Hypothalamus (tissue), 51 donors: ENCODE measurements around the gene TMEM11.
A peak's percentile ranks its signal among the peaks of the same experiment; 100 is the strongest.
"Not testable (repeated sequence)": the region's sequence is repeated elsewhere in the genome, so short reads cannot be mapped to it uniquely, and the experiment has no call there.

Experiments
- DNase-seq, 51 donors: peaks; one replicate each; lab custom pipeline; 2025; lab: John Stamatoyannopoulos, UW

Gene TMEM11

DNA sequence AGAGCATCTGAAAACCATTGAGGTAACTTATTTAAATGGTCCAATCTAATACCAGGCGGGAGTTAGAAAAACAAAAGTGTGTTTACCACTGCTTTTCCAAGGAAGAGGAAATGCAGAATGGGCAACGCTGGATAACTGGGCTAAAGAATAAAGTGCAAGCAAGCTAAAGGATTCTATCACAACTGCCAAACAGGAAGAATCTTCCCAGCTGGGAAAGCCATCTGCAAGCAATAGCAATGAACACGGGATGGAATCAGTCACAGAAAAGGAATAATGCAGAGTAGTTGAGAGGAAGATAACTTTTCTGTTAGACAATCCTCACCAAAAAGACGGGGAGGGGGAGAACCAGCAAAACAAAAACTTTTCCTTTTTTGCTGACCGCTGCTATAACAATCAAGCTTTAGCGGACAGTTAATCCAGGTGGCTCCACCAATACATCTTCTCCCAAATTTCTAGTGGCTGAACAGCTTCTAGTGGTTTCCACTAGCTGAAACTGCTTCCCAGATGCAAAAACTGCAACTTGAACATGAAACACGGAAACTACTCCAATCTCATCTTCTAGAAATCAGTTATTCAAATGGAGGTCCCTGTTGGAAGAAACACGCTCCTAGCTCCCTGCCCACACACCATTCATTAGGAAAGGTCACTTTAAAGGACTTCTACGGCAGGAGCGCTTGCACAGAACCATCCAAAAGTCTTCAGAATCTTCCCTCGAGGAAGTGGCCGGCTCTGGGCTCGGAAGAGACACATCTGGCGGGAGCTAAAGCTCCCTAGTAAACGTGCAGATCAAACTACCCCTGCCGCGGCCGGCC is 929 bp downstream of the TMEM11 start:
- no peak for DNase-seq

DNA sequence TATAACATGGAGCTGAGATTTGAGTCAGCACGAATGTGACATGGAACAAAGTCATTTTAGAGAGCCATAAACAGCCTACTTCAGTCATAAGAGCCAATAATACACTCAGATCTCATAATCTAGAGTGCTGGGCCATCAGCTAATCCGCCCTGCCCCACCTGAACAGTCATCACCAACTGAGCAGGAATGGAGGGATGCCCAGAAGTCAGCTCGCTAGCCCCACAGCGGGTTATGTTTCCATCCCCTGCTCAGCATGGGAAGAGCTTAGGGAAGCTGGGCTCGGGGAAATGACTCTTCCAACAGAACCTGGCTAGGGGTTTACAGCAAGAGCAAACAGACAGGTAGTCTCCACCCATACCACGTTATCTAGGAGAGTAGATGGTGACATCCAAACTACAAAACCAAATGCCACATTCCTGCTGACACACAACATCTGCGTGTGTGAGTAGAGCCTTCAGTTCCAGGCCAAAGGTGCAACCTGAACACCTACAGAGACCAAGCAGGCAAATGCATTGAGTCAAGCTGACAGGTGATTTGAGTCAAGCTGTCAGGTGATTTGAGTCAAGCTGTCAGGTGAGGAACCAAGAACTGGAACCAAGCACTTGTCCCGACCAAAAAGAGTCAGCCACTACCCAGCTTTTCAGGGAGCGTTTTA is 2.0 kb downstream of the TMEM11 start:
- no peak for DNase-seq

DNA sequence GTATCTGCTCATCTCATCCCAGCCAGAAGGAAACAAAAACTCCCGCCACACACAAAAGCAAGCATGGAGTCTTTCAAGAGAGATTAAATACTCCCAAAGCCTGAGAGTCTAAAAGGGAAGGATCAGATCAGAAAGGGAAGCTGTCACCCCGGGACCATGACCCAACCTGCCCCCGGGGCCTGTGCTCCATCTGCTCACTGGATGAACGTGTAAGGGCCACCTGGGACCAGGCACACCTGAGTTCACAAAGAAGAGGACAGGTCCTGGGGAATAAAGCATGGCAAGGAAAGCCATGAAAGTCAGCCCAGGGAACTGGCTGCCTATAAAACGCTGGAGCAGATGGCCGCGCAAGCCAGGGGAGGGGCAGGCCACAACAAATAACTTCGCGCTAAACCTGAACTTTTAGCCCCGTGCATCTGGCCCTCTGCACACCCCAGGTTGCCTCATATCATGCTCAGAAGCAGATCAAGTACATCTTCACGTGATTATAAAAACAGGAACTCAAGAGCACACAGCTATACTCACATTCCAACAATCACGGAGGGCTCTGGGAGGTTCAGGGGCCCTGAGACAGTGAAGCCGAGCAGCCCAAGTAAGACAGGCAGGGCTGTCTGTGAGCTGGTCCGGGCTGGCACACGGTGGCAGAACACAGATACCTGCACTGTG is 3.4 kb downstream of the TMEM11 start:
- DNase-seq = no peak

DNA sequence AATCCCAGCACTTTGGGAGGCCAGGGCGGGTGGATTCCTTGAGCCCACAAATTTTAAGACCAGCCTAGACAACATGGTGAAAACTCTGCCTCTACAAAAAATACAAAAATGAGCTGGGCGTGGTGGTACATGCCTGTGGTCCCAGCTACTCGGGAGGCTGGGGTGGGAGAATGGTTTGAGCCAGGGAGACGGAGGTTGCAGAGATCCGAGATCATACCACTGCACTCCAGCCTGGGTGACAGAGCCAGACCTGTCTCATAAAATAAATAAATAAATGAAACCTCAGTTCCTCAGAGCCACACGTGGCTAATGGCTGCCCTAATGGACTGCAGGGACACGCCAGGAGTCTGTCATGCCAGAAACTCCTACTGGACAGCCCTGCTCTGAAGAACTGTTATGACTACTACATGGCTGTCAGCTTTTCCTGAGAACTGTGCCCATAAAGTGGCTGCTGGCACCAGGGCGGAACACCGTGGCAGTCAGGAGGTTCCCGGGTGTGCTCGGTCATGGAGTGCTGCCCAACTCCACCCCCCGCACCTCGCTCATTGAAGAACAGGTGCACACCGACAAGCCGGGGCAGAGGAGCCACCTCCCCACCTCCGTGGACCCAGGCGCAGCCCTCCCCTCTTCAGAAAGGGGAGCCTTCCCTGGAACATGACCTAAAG is 4.3 kb downstream of the TMEM11 start:
- no peak for DNase-seq

DNA sequence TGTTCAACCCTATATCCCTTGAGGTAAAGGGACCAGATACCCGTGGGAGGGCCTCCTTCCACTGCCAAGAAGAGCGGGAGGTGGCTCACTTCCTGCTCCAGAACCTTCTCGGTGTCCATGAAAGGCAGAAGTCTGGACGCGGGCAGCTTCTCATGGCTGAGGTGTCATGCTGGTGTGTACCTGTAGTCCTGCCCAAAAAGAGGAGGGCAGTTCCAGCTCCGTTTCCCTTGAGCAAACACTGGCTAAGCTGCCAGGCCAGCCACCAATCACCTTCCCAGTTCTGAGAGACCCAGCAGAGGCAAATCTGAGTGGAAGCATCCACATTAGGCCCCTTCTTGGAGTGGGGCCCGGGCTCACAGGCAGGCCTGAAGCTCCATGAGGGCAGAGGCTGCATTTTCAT is 5.6 kb downstream of the TMEM11 start:
- no peak for DNase-seq

DNA sequence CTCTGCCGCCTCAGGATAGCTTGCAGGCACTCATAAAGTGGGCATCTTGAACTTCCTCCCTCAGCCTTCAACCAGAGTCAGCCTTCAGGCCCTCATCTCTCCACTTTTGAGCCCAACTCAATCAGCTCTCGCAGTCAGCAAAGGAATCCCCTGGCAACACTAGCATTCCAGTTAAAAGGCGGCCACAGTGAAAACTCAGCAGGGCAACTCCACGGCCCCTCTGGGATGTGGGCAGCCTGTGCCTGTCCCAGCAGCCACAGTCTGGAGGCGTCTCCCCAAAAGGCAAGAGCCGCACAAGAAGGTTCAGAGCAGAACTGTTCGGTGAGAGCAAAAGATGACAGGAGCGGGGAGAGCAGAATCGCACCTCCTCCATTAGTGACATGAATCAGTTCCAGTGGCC is 9.0 kb downstream of the TMEM11 start:
- DNase-seq = no peak

DNA sequence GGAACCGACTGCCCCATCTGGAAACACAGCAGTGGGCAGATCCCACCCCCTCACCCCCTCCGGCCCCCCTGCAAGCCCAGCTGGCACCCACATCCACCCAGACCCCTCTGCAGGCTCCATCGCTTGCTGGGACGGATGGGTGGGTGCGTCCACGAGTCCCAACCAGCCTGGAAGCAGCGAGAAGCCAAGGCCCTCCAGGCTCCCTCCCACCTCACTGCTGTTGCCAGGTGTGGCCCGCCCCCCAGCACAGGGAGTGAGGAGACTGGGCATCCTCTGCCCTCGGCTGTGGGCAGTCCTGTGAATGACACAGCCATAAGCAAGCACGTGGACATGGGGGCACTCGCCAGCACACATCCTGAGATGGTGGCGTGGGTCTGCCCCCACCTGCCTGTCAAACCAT is 11.4 kb downstream of the TMEM11 start:
- DNase-seq = no peak

DNA sequence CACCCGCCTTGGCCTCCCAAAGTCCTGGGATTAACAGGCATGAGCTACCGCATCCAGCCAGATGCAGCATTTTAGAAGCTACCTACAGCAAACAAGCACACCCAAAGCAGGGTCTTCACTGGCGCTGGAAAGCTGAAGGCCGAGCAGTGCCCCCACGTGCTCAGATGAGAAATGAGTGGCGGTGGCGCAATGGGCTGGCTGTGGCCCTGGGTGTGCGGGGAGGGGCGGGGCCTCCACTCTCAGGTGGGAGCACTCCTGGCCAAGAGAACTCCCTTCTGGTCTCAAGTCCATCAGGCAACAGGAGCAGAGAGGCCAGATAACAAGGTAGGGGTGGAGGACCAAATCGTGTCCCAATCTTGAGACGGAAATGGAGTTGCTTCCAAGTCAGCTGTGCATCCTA is 12.1 kb downstream of the TMEM11 start:
- no peak for DNase-seq

DNA sequence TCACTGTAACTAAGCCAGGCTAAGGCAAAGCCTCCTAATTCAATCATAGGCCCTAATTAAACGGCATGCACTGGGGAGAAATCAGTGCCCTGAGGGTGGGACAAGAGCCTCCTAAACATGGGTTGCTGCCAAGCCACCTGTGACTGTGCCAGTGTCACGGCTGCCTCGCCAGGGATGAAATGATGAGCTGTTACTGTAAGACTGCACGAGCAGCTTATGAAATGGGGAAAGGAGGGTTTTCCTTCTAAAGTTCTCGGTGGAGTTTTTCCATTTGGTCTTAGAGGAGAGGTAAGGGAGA is 12.7 kb downstream of the TMEM11 start:
- no peak for DNase-seq

DNA sequence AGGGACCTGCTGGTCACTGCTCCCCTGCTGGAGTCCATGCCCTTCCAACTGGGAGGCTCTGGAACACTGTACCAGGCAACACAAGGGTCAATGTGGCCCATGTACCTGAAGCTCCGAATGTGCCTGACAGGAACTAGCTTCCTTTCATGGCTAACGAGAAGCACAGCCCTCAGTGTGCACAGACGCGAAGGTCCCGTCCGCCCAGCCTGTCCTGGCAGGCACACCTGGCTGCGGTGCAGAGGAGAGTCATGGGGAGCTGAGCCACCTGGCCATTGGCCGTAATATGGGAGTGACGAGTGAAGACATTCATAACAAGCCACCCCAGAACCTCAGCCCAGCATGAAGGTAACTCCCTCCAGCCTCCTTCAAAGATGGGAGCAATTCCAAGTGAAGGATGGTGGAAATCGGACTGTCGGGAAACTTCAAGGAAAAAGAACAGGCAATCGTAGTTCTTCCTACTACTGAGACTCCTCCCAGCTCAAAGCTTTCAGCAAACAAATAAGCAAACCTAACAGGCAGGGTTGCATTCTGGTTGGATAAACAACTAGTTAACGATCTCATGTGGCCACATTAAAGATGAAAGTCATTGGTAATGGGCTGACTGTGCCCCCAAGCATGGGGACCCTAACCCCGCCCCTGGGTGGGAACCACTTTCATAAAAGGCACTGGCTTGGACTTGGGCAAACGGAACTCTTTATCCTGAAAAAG is 13.2 kb downstream of the TMEM11 start:
- no peak for DNase-seq

DNA sequence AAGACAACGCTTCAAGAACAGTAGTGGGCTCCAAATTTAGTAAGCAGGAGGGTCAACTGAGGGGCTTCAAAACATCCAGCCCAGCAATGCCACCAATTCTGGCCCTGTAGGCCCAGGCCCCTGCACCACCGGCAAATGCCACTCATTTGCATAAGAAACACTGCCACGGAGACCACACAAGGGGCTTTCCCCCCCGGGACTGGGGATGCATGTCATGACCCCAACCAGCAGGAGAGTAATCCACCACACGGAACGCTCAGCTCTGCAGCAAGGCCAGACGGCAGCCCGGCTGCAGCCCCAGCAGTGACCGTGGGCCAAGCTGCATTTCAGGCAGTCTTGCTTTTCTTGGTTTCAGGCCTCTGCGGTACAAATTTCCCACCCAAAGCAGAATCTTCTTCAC is 14.1 kb downstream of the TMEM11 start:
- DNase-seq = no peak

DNA sequence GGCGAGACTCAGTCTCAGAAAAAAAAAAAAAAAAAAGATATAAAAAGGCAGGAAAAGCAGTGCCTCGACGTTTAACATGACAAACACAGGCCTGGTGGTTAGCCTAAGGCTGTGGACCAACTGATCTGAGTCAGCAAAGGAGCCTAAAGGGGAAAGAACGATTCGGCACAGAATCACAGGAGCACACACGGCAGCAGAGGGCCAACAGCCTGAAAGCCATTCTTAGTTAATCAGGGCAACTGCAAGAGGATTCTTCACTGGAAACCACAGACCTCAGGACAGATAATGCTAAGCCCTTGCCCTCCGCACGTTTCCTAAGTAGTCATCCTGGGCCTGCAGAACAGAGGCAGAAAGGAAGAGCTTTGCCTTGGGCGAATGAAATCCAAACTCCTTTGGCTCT is 14.7 kb downstream of the TMEM11 start:
- no peak for DNase-seq

DNA sequence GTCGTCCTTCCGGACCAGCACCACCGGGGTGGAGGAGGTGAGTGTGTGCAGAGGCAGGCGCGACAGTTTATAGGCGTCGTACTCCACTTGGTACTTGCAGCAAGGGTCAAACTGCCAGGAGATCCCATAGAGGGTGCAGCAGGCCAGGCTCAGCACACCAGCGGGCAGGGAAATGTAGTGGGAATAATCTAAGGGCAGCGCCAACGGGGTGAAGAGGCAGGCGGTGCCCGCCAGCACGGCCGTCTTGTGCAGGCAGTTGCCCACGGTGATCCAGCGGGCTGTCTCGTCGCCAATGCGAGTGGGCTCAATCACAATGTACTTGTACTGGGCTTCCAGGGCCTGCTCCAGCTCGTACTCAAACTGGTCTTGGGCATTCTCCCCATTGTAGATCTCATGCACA is 15.6 kb downstream of the TMEM11 start:
- DNase-seq = no peak

DNA sequence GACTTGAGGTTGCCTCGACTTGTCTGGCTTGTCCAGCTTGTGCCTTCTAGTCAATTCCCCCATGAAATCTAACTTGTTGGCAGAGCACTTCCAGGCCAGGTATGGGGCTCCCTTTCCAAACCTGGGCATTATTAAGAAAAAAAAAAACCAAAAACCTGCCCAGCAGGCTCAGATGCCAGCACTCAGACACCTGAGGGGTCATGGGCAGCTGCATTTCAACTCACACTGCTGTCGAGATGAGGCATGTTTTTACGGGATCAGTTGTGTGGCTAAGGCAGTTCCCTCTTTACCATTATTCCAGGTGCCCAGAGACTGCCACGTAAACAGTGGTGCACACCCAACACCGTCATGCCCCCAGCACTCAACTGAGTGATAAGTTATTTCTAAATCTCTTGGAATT is 17.8 kb downstream of the TMEM11 start:
- no peak for DNase-seq

DNA sequence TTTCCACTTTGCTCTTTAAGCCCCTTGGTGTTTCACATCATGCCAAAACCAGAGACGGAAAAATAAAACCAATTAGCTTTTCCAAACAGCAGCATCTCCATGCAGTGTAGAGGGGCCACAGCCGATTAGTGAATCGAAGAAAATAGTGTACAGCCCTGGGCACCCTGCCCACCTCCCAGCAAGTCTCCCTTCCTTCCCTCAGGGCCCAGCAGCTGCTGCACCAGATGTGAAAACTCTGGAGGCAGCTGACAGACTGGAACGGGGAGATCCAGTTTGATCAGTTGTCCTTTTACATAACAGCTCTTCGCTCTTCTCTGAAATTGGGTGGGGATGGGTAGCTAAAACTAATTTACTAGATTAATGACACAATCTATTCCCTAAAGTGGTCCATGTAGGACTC is 19.3 kb downstream of the TMEM11 start:
- peak in 7 of 51 donors; percentile 7 to 32 (median 11) for DNase-seq

DNA sequence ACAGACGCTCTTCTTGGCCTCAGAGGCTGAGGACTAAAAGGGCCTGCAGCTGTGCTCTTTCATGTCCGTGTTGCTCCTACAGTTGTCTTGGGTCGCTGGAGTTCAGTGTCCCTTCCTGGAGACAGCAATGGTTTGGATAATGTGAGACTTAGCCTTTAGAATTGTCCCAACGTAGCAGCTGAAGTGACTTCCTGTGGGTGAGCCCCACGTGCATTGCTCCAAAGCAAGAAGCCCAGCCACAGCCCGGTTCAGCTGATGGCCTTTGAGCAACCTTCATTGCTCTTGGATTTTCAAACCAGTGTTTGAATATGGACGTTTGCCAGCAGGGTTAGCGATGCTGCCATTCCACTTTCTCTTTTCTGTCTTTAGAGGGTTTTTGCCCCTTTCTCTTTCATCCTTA is 19.7 kb downstream of the TMEM11 start:
- DNase-seq = no peak

DNA sequence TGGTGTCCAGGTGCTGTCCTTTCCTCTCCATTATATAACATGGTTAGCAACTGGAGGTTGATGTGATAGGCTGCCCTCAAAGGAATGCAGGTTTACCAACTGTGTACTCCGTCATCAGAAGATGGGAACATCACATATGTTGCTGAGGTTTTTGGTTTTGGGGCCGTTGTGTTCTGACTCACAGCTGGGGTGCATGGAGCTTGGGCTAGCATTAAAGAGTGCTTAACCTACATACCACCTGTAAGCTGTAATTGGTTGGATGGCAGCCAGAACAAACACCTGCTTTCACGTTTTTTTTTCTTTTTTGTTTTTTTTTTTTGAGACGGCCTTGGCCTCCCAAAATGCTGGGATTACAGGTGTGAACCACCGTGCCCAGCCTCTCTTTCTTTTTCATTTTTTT is 20.9 kb downstream of the TMEM11 start:
- DNase-seq = no peak

DNA sequence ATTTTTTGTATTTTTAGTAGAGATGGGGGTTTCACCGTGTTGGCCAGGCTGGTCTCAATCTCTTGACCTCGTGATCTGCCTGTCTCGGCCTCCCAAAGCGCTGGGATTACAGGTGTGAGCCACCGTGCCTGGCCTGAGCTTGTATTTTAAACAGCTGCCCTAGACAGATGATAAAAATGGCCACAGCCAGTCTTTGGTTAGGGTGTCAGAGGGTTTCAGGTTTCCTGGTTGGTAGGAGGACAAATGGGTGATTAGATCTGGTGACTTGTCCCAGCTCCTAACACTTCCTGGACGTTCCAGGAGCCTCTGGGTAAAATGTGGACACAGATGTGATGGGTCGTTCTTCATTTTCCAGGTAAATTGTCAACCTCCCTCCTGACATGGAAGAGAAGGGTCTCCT is 21.5 kb downstream of the TMEM11 start:
- not testable (repeated sequence) for DNase-seq

DNA sequence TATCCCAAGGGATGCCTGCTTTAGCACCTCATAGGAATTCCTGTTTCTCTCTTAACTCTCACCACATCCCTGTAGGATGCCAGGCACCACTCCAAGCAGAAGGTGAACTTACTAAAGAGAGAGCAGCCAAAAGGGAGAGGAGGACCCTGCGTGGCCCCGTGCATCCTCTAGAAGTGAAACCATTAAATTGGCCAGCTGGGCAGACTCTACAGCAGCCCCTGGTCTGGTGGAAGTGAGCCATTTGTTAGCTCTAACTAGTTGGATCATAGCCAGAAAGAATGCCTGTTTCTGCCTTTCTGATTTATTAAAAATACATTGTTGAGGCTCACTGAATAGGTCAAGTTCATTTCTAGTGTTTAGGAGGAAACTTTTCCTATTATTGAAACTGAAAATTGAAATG is 22.3 kb downstream of the TMEM11 start:
- no peak for DNase-seq

DNA sequence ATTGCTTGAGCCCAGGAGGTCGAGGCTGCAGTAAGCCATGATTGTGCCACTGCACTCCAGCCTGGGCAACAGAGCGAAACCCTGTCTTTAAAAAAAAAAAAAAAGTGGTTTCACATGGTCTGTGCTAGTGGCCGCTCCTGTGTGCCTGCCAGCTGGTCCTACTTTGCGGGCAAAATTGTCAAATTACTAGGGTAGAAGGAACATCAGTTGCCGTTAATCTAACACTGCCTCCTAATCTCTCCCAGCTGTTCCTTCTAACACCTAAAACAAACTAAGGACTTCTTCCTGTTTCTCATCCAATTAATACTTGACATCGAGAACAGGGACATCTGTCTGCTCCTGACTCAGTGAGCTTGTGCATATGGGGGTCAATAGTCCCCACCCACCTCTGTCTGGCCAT is 23.9 kb downstream of the TMEM11 start:
- DNase-seq = no peak

DNA sequence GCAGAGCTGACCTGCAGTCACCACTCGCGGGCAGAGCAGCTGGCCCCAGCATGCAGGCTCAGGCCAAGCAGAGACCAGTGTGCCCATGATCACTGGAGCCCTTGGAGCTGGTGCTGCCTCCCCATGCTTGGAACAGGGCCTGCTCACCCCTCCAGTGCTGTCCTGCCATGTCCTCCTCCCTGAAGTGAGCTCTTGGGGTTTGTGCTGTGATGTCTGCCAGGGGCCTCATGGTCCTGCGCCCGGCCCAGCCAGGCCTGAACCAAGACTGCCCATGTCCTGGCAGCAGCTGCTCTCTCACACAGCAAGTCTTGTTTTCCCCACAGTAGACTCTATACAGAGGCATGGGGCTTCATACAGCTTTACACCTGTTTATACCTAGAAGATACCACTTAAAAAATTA is 24.6 kb downstream of the TMEM11 start:
- DNase-seq = no peak
